ENCODE data around the gene SRGAP1.
A peak's percentile ranks its signal among the peaks of the same experiment; 100 is the strongest.

Gene SRGAP1

DNA sequence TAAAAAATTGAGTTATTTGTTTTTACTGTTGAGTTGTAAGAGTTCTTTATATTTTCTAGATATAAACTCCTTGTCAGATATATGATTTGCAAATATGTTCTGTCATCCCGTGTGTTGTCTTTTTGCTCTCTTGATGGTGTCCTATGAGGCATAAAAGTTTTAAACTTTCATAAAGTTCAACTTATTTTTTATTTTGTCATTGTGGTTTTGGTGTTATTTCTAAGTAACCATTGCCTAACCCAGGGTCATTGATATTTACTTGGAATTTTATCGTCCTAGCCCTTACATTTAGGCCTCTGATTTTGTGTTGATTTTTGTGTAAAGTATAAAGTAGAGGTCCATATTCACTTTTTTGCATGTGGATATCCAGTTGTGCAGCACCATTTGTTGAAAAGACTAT, 63.1 kb downstream of the SRGAP1 start:
- DNase-seq (ENCODE audit: low spot score) = no peak

DNA sequence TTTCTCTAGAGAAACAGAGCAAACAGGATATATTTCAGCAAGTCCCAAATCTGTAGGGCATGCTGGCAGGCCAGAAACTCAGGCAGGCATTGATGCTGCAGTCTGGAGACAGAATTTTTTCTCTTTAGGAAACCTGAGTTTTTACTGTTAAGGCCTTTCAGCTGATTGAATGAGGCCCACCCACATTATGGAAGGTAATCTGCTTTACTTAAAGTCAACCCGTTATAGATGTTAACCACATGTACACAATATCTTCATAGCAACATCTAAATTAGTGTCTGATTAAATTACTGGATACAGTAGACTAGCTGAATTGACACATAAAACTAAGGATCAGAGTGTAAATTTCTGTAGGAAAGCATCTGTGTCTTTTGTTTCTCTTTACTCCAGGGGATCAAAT, 65.2 kb downstream of the SRGAP1 start:
- no peak for DNase-seq (ENCODE audit: low spot score)

DNA sequence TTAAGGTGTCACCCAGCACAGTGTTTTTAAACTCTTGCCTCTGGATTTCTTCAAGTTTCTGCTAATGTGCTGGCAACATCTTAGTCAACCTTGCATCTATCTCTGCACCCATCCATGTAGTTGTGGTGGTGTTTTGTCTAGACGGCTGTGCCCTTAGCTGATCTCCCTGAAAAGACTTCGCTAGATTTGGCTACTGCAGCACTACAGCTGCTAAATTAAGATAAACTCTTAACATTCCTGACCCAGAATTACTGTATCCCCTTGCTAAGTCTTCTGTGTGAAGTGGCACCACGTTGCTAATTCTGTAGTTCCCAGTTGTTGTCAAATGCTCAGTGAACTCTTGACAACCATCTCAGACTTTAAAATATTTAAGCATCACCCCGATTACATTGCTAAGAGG, 66.8 kb downstream of the SRGAP1 start:
- no peak for DNase-seq (ENCODE audit: low spot score)

DNA sequence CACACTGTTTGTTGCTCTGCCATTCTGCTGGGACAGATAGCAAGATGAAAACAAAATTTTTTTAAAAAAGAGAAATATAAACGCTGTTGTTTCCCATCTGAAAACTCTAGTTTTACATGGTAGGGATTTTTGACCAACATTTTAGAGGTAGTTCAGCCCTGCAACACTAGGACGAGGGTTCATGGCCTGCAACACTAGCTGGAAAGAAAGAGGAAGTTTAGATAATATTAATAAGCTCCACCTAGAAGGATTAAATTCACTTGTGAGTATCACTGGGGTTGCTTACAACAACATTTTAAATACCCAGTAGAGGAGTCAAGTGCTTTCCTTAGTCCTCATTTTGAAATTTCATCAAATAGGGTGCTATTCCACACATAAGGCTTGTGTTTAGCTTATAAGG, 68.2 kb downstream of the SRGAP1 start:
- no peak for DNase-seq (ENCODE audit: low spot score)

GRCh38 chr12:63913929-63914328, 69.4 kb downstream of the SRGAP1 start:
- no peak for DNase-seq (ENCODE audit: low spot score)

GRCh38 chr12:63915105-63915800, 70.8 kb downstream of the SRGAP1 start:
- peak; percentile 42 for DNase-seq (ENCODE audit: low spot score)

DNA sequence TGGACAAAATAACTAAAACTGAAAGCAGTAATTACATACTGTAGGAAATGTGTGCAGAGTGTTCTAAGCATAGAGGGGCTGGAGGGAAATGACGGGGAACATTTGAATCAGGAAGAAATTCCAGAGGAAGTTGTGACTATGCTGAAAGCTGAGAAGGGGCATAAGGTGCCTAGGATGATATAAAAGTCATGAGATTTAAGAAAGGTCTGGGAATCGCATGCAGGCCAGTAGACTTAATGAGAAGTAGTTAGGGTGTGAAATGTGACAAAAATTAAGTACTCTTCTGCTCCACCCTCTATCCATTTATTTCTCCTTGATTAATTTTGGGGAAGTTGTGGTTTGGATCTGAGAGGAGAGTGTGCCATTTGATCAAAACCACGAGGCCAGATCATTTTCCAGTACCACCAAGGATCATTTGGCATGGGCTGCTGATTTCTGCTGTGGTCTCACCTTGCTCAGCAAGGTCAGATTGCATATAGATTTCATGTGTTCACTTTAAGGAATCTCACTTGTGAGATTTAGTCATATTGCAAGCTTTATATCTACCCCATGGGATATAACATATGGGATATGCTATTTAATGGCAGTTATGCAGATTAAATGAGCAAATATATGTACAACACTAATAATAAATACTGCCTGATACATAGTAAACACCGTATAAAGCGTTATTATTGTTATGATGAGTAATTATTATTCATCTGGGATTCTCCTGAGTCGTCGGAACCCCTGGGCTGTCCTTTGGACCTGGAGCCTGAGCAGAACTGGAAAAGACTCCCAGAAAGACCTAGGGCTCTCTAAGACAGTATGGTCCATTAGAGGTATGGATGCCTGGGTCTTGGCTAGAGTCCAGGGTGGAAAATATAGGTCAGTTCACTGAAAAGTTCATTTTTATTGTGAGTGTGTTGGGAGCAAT, 72.3 kb downstream of the SRGAP1 start:
- no peak for DNase-seq (ENCODE audit: low spot score)

GRCh38 chr12:63917477-63917862, 73.0 kb downstream of the SRGAP1 start:
- DNase-seq (ENCODE audit: low spot score) = no peak

GRCh38 chr12:63917864-63918799, 73.6 kb downstream of the SRGAP1 start:
- peak; percentile 37 for DNase-seq (ENCODE audit: low spot score)

- DNase-seq (ENCODE audit: low spot score) = no peak
Observed at GRCh38 chr12:63918800-63919300, 74.3 kb downstream of the SRGAP1 start.

- no peak for DNase-seq (ENCODE audit: low spot score)
Observed at GRCh38 chr12:63919756-63920155, 75.3 kb downstream of the SRGAP1 start.

GRCh38 chr12:63921157-63921556, 76.7 kb downstream of the SRGAP1 start:
- DNase-seq (ENCODE audit: low spot score) = no peak

DNA sequence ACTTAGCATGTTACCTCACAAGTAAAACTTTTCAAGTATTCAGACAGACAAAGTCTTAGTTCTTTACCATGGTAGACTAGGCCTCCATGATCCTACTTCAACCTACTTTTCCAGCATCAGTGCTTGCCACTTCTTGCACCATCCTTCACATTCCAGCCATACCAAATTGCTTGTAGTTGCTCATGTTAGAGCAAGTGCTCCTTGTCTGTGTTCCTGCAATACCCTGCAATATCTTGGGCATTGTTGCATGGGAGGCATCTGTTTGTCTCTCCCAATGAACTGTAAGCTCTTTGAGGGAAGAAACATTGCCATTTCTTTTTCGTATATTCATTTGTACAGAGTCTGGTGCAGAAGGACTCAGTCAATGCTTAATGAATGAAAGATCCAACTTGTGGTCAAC, 78.0 kb downstream of the SRGAP1 start:
- no peak for DNase-seq (ENCODE audit: low spot score)

- no peak for DNase-seq (ENCODE audit: low spot score)
Observed at GRCh38 chr12:63924781-63925180, 80.3 kb downstream of the SRGAP1 start.

GRCh38 chr12:63927511-63927910, 83.0 kb downstream of the SRGAP1 start:
- no peak for DNase-seq (ENCODE audit: low spot score)

DNA sequence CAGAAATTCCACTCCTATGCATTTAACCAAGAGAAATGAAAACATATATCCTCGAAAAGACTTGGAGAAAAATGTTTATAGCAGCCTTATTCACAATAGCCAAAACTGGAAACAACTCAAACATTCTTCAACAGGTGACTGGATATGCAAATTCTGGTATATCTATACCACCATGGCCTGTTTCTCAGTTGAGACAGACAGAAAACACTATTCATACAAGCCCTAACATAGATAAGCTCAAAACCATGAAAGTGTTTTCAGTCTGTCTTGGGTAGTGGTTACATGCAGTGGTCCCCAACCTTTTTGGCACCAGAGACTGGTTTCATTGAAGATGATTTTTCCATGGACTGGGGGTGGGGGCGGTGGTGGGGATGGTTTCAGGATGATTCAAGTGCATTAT, 83.8 kb downstream of the SRGAP1 start:
- DNase-seq (ENCODE audit: low spot score) = no peak

DNA sequence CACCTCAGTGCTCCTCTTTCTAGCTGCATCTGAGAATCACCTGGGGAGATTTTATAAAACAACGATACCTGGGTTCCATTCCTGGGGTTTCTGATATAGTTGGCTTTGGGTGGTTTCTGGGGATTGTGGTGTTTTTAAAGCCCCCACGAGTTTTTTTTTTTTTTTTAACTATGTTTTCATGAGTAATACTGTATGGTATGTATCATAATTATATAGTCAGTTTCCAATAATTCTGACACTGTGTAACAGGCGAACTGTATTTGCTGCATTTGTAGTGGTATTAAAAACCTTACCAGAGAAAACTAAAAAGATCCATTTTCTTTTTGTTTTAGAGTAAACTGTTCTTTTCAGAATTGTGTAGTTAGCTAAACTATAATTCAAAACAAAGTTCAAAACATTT, 84.9 kb downstream of the SRGAP1 start:
- DNase-seq (ENCODE audit: low spot score) = no peak

DNA sequence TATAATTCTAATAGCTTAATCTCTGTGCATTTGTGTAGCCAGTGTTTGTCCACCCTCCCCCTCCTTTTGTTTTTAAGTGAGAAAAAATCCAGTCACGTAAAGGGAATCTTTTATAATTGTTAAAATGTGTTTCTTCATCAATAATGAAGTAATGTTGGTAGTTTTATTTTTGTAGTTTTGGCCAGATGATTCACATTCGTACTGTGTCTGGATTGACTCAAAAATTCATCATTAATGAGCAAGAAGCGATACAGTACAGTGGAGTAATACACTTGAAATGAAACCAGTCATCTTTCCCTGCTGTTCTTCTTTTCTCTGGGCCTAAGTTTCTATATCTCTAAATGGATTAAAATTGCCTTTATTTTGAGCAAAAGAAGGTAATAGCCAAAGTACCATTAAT, 86.5 kb downstream of the SRGAP1 start:
- DNase-seq (ENCODE audit: low spot score) = no peak

DNA sequence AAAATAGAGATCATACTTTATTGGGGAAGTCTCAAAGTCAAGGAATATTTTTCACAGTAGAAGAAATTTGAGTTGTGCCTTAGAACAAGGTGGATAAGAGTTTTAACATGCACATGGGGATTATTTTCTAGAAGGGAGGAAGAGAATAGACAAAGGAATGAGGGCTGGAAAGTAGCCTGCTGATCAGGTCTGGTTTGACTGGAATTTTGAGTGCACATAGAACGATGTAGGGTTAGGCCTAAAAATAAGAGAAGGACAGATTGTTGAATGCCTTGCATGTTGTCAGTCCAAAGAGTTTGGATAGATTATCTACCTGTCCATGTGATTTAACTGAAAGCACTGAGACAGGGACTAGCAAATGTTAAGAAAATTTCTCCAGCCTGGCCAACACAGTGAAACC, 87.2 kb downstream of the SRGAP1 start:
- no peak for DNase-seq (ENCODE audit: low spot score)

- no peak for DNase-seq (ENCODE audit: low spot score)
Observed at GRCh38 chr12:63934936-63935335, 90.4 kb downstream of the SRGAP1 start.

- no peak for DNase-seq (ENCODE audit: low spot score)
Observed at GRCh38 chr12:63935361-63935760, 90.9 kb downstream of the SRGAP1 start.
